Measurements from ENCODE around the gene SFTPA1. TPM values are rescaled to one million over a fixed set of nuclear protein-coding genes. Genes with fewer than 3 reads are reported as not detected.

The SFTPA1 gene
- not detected in 2 replicates for total RNA-seq (2021)
- long read RNA-seq, result 0 reads

- no peak within 1 kb of the TSS for H3K23ac ChIP-seq (ENCODE audit: insufficient read length, low read depth, low read length)
- H3K9me3 ChIP-seq (ENCODE audit: control insufficient read depth, low read depth, low read length), result no peaks in the 10 kb centered on the region
- H3K56ac ChIP-seq (ENCODE audit: insufficient read length, low read depth, low read length), result no peak within 1 kb of the TSS
- H3K9ac ChIP-seq (ENCODE audit: extremely low read depth, insufficient read length, low read length), result no peak within 1 kb of the TSS
- no peak within 1 kb of the TSS for H4K5ac ChIP-seq (ENCODE audit: insufficient read length, low read depth, low read length)
- H3K79me2 ChIP-seq (ENCODE audit: insufficient read depth, low read length), result no peaks in the 10 kb centered on the region
- no peaks in the 10 kb centered on the region for H3K23me2 ChIP-seq (ENCODE audit: insufficient read length, low read depth, low read length, poor library complexity, severe bottlenecking)
- Mint-ChIP-seq H3K27me3 (ENCODE audit: low read depth) (peaks cover 23% of the 10 kb centered on the region), H3K4me1 (peaks cover 5 to 8% of the 10 kb centered on the region in 2 experiments), H3K9me3 (no peaks in the 10 kb centered on the region; a peak in 1 of 5 replicates), H3K4me3 (no peak within 1 kb of the TSS), H3K36me3 (ENCODE audit: insufficient read depth in 1 of 3, low read depth in 3 of 3) (no peaks in the 10 kb centered on the region; a peak in 1 of 7 replicates), H3K27ac (no peak within 1 kb of the TSS)
- H4K91ac ChIP-seq (ENCODE audit: insufficient read length, low read depth, low read length), result no peak within 1 kb of the TSS
- H3K4me2 ChIP-seq (ENCODE audit: insufficient read depth, insufficient read length, low read length), result no peak within 1 kb of the TSS
- H4K20me1 ChIP-seq (ENCODE audit: control insufficient read depth, insufficient read depth, insufficient read length), result no peaks in the 10 kb centered on the region
- no peak within 1 kb of the TSS for H3T11ph ChIP-seq (ENCODE audit: low read length)
- H4K8ac ChIP-seq (replicated peaks; ENCODE audit: insufficient read length, low read depth, low read length), result no peak within 1 kb of the TSS
- H2BK5ac ChIP-seq (ENCODE audit: insufficient read length, low read length), result no peak within 1 kb of the TSS
- no peak within 1 kb of the TSS for H3K27ac ChIP-seq (ENCODE audit: insufficient read length, low read depth, low read length)
- H3K18ac ChIP-seq (ENCODE audit: insufficient read length, low read depth, low read length), result no peak within 1 kb of the TSS
- no peak within 1 kb of the TSS for H3K4ac ChIP-seq (ENCODE audit: low read depth, low read length)
- no CpG with 5 or more reads among the region's 4 CpGs for WGBS (ENCODE audit: extremely low coverage, insufficient read length, low lambda C conversion rate)
- H2AFZ ChIP-seq (ENCODE audit: low read length), result no peak within 1 kb of the TSS
- H2BK120ac ChIP-seq (ENCODE audit: low read depth, low read length, poor library complexity, severe bottlenecking), result no peak within 1 kb of the TSS
- H3K79me1 ChIP-seq (ENCODE audit: insufficient read depth, low read depth, low read length, poor library complexity, severe bottlenecking), result no peaks in the 10 kb centered on the region
- no peak within 1 kb of the TSS for H2BK20ac ChIP-seq (ENCODE audit: low read depth, low read length, poor library complexity, severe bottlenecking)
- H3K14ac ChIP-seq (ENCODE audit: insufficient read depth, low read length), result no peak within 1 kb of the TSS
- no peak within 1 kb of the TSS for H2AK5ac ChIP-seq (ENCODE audit: insufficient read length, low read length)
- no peak for DNase-seq
- no peak within 1 kb of the TSS for H2BK12ac ChIP-seq (ENCODE audit: insufficient read length, low read depth, low read length)
- H2BK15ac ChIP-seq (ENCODE audit: low read depth, low read length), result no peak within 1 kb of the TSS
- H3K27me3 ChIP-seq (ENCODE audit: insufficient read depth, low read length), result no peaks in the 10 kb centered on the region
- H3K4me1 ChIP-seq (ENCODE audit: insufficient read depth, low read length), result no peaks in the 10 kb centered on the region; the same call in 1 of the 2 replicates
- no peak for TF ChIP-seq CTCF (conservative IDR thresholded peaks at IDR 0.05)
Measured at GRCh38 chr10:79610601-79611191, at the start of gene SFTPA1. TSS of gene SFTPA1 (plus strand) at chr10:79610939. CDS start at chr10:79611826, 887 bp downstream.
